EH (cell line): ENCODE data around the gene ISG20.

Source experiments
- DNase-seq: peaks from one replicate; pipeline ENCODE4 v3.0.0-alpha.2; 2015; ENCODE audit warnings: low read depth

Gene ISG20

GRCh38 chr15:88638626-88639372, at the start of gene ISG20:
Gene ISG20, plus strand, starts transcription at chr15:88639016. Its CDS starts 351 bp downstream, at chr15:88639367.
- DNase-seq = peak; percentile 96

- DNase-seq = no peak
These were observed 48.1 kb upstream of the ISG20 start for GRCh38 chr15:88590759-88591158.

- DNase-seq = no peak
These were observed 47.4 kb upstream of the ISG20 start for GRCh38 chr15:88591384-88591783.

- DNase-seq = no peak
These were observed 34.9 kb upstream of the ISG20 start for GRCh38 chr15:88603885-88604284.

- DNase-seq = no peak
These were observed 34.2 kb upstream of the ISG20 start for GRCh38 chr15:88604381-88605188.

GRCh38 chr15:88605189-88606069, 33.4 kb upstream of the ISG20 start:
- peak; percentile 49 for DNase-seq

- DNase-seq = no peak
These were observed 32.6 kb upstream of the ISG20 start for GRCh38 chr15:88606070-88606794.

- DNase-seq = no peak
These were observed 30.9 kb upstream of the ISG20 start for GRCh38 chr15:88607951-88608350.

GRCh38 chr15:88608607-88609181, 30.1 kb upstream of the ISG20 start:
- DNase-seq = no peak

- no peak for DNase-seq
These were observed 29.3 kb upstream of the ISG20 start for GRCh38 chr15:88609344-88610090.

GRCh38 chr15:88610701-88611231, 28.1 kb upstream of the ISG20 start:
- DNase-seq = peak; percentile 63

GRCh38 chr15:88612186-88612796, 26.5 kb upstream of the ISG20 start:
- DNase-seq = no peak

GRCh38 chr15:88613074-88613944, 25.5 kb upstream of the ISG20 start:
- DNase-seq = peak; percentile 79

- no peak for DNase-seq
These were observed 23.3 kb upstream of the ISG20 start for GRCh38 chr15:88615303-88616107.

GRCh38 chr15:88616240-88616639, 22.6 kb upstream of the ISG20 start:
- no peak for DNase-seq

- no peak for DNase-seq
These were observed 21.6 kb upstream of the ISG20 start for GRCh38 chr15:88617031-88617722.

GRCh38 chr15:88617790-88618189, 21.0 kb upstream of the ISG20 start:
- no peak for DNase-seq
